Measurements from ENCODE around the gene ALDH3B1.

ALDH3B1 gene

GRCh38 chr11:67999201-67999629 is 10.9 kb upstream of the ALDH3B1 start:
- TF ChIP-seq CTCF (IDR thresholded peaks at IDR 0.05; ENCODE audit: insufficient read depth, low read length, poor library complexity, severe bottlenecking) (no peak), EZH2phosphoT487 (conservative IDR thresholded peaks at IDR 0.05; ENCODE audit: low read length) (no peak)
- H3F3A ChIP-seq (ENCODE audit: insufficient read depth), result peaks cover 15% of the 10 kb centered on the region
- H3K4me3 ChIP-seq (ENCODE audit: insufficient read depth, low read length, poor library complexity, severe bottlenecking), result no peak overlapping the region
- no peaks in the 10 kb centered on the region for H3K36me3 ChIP-seq (ENCODE audit: low read length)
- no peak overlapping the region for H2AFZ ChIP-seq (ENCODE audit: low read depth, low read length, severe bottlenecking)
- no peaks in the 10 kb centered on the region for H3K79me2 ChIP-seq (ENCODE audit: insufficient read depth, low read length)
- H3K4me2 ChIP-seq (ENCODE audit: low read depth, low read length, poor library complexity, severe bottlenecking), result no peak overlapping the region
- H3K27ac ChIP-seq (ENCODE audit: low read depth, low read length), result no peak overlapping the region
- no peaks in the 10 kb centered on the region for H3K9me3 ChIP-seq (ENCODE audit: insufficient read depth, low read length)
- H3K9ac ChIP-seq (ENCODE audit: low read length), result no peak overlapping the region
- H4K20me1 ChIP-seq (ENCODE audit: low read depth, low read length), result no peaks in the 10 kb centered on the region
- H3K9me2 ChIP-seq (replicated peaks; ENCODE audit: insufficient read depth, low read length), result no peaks in the 10 kb centered on the region
- H3K27me3 ChIP-seq (ENCODE audit: low read length), result no peaks in the 10 kb centered on the region

GRCh38 chr11:67999704-68000103 is 10.4 kb upstream of the ALDH3B1 start:
- Histone ChIP-seq H3K27me3 (ENCODE audit: low read length) (no peaks in the 10 kb centered on the region), H3F3A (ENCODE audit: insufficient read depth) (peaks cover 15% of the 10 kb centered on the region), H2AFZ (ENCODE audit: low read depth, low read length, severe bottlenecking) (no peak overlapping the region), H3K27ac (ENCODE audit: low read depth, low read length) (no peak overlapping the region), H3K9me3 (ENCODE audit: insufficient read depth, low read length) (no peaks in the 10 kb centered on the region), H3K4me2 (ENCODE audit: low read depth, low read length, poor library complexity, severe bottlenecking) (no peak overlapping the region), H3K9me2 (replicated peaks; ENCODE audit: insufficient read depth, low read length) (no peaks in the 10 kb centered on the region), H3K9ac (ENCODE audit: low read length) (no peak overlapping the region), H3K79me2 (ENCODE audit: insufficient read depth, low read length) (no peaks in the 10 kb centered on the region), H3K4me3 (ENCODE audit: insufficient read depth, low read length, poor library complexity, severe bottlenecking) (no peak overlapping the region), H3K36me3 (ENCODE audit: low read length) (no peaks in the 10 kb centered on the region), H4K20me1 (ENCODE audit: low read depth, low read length) (no peaks in the 10 kb centered on the region)
- no peak for TF ChIP-seq CTCF (IDR thresholded peaks at IDR 0.05; ENCODE audit: insufficient read depth, low read length, poor library complexity, severe bottlenecking)
- TF ChIP-seq EZH2phosphoT487 (conservative IDR thresholded peaks at IDR 0.05; ENCODE audit: low read length), result no peak

GRCh38 chr11:68002575-68002937 is 7.6 kb upstream of the ALDH3B1 start:
- no peaks in the 10 kb centered on the region for H3K9me3 ChIP-seq (ENCODE audit: insufficient read depth, low read length)
- H3K4me2 ChIP-seq (ENCODE audit: low read depth, low read length, poor library complexity, severe bottlenecking), result peak overlapping the region; percentile 68
- peaks cover 15% of the 10 kb centered on the region for H3F3A ChIP-seq (ENCODE audit: insufficient read depth)
- peak overlapping the region; percentile 67 for H3K4me3 ChIP-seq (ENCODE audit: insufficient read depth, low read length, poor library complexity, severe bottlenecking)
- H2AFZ ChIP-seq (ENCODE audit: low read depth, low read length, severe bottlenecking), result no peak overlapping the region
- no peaks in the 10 kb centered on the region for H4K20me1 ChIP-seq (ENCODE audit: low read depth, low read length)
- H3K9ac ChIP-seq (ENCODE audit: low read length), result peak overlapping the region; percentile 65
- no peaks in the 10 kb centered on the region for H3K9me2 ChIP-seq (replicated peaks; ENCODE audit: insufficient read depth, low read length)
- H3K36me3 ChIP-seq (ENCODE audit: low read length), result no peaks in the 10 kb centered on the region
- peak overlapping the region; percentile 80 for H3K27ac ChIP-seq (ENCODE audit: low read depth, low read length)
- TF ChIP-seq EZH2phosphoT487 (conservative IDR thresholded peaks at IDR 0.05; ENCODE audit: low read length) (no peak), CTCF (IDR thresholded peaks at IDR 0.05; ENCODE audit: insufficient read depth, low read length, poor library complexity, severe bottlenecking) (no peak)
- no peaks in the 10 kb centered on the region for H3K27me3 ChIP-seq (ENCODE audit: low read length)
- no peaks in the 10 kb centered on the region for H3K79me2 ChIP-seq (ENCODE audit: insufficient read depth, low read length)

All from SU-DHL-6 (cell line).